SK-N-SH treated with all-trans-retinoic acid at 6 μM for 48 hours (cell line): ENCODE results near the gene IFI27L2.

ENCODE experiments used
- ATAC-seq: fragments of 200-7000 bp; cut with Tn5 transposase; 3 replicates; pipeline ENCODE4 v1.9.1; 2020; ENCODE audit warnings: mild to moderate bottlenecking, moderate library complexity
- ARNTL ChIP-seq: fragments of 450-650 bp; formaldehyde crosslinking; IDR thresholded peaks from 2 replicates; pipeline ENCODE4 v1.5.0; 2020; ENCODE audit warnings: low read depth, mild to moderate bottlenecking, moderate library complexity, borderline replicate concordance
- BACH2 ChIP-seq: fragments of 250-450 bp; sonication (Bioruptor Pico); IDR thresholded peaks from 2 replicates; pipeline ENCODE4 v1.9.0; 2021; ENCODE audit warnings: mild to moderate bottlenecking, borderline replicate concordance
- CSDC2 ChIP-seq: fragments of 250-450 bp; sonication (Bioruptor Pico); IDR thresholded peaks from 2 replicates; pipeline ENCODE4 v1.5.0; 2020; ENCODE audit warnings: mild to moderate bottlenecking, moderate library complexity
- ESRRG ChIP-seq: fragments of 250-450 bp; sonication (Bioruptor Pico); IDR thresholded peaks from 2 replicates; pipeline ENCODE4 v1.6.1; 2021; ENCODE audit warnings: mild to moderate bottlenecking
- ISL1 ChIP-seq: fragments of 250-450 bp; sonication (Bioruptor Pico); IDR thresholded peaks from 2 replicates; pipeline ENCODE4 v2.1.2; 2022; ENCODE audit warnings: mild to moderate bottlenecking, moderate library complexity
- OSR1 ChIP-seq: fragments of 250-450 bp; sonication (Bioruptor Pico); IDR thresholded peaks from 2 replicates; pipeline ENCODE4 v1.8.0; 2022; ENCODE audit warnings: moderate library complexity, mild to moderate bottlenecking, inconsistent platforms
- PPARA ChIP-seq: fragments of 250-450 bp; sonication (Bioruptor Pico); IDR thresholded peaks from 2 replicates; pipeline ENCODE4 v1.5.0; 2020; ENCODE audit warnings: mild to moderate bottlenecking, borderline replicate concordance
- RARB ChIP-seq: fragments of 250-450 bp; sonication (Bioruptor Pico); IDR thresholded peaks from 2 replicates; pipeline ENCODE4 v1.8.0; 2021; ENCODE audit warnings: mild to moderate bottlenecking, moderate library complexity
- SNAI2 ChIP-seq: fragments of 250-450 bp; sonication (Bioruptor Pico); IDR thresholded peaks from 2 replicates; pipeline ENCODE4 v1.5.0; 2020; ENCODE audit warnings: mild to moderate bottlenecking, moderate library complexity
- TCF4 ChIP-seq: fragments of 250-450 bp; sonication (Bioruptor Pico); IDR thresholded peaks from 2 replicates; pipeline ENCODE4 v1.8.0; 2021; ENCODE audit warnings: mild to moderate bottlenecking, moderate library complexity, borderline replicate concordance
- ZC3H10 ChIP-seq: fragments of 250-450 bp; sonication (Bioruptor Pico); IDR thresholded peaks from 2 replicates; pipeline ENCODE4 v1.5.1; 2021; ENCODE audit warnings: mild to moderate bottlenecking, moderate library complexity
- ZFP3 ChIP-seq: fragments of 250-450 bp; sonication (Bioruptor Pico); IDR thresholded peaks from 2 replicates; pipeline ENCODE4 v1.5.0; 2020; ENCODE audit warnings: mild to moderate bottlenecking, moderate library complexity
- ZFP30 ChIP-seq: fragments of 450-650 bp; formaldehyde crosslinking; IDR thresholded peaks from 2 replicates; pipeline ENCODE4 v1.5.0; 2022; ENCODE audit warnings: mild to moderate bottlenecking, moderate library complexity
- ZNF70 ChIP-seq: fragments of 450-650 bp; formaldehyde crosslinking; IDR thresholded peaks from 2 replicates; pipeline ENCODE4 v1.5.0; 2020; ENCODE audit warnings: mild to moderate bottlenecking, moderate library complexity
- TF ChIP-seq, protein P1 (sequence below): fragments of 250-450 bp; sonication (Bioruptor Pico); IDR thresholded peaks from 2 replicates; pipeline ENCODE4 v1.5.1; 2021; ENCODE audit warnings: mild to moderate bottlenecking, moderate library complexity
- TF ChIP-seq, protein P2 (sequence below): fragments of 250-450 bp; sonication (Bioruptor Pico); IDR thresholded peaks from 2 replicates; pipeline ENCODE4 v1.8.0; 2021; ENCODE audit warnings: low read depth, mild to moderate bottlenecking, moderate library complexity, borderline replicate concordance
- TF ChIP-seq, protein P3 (sequence below): fragments of 250-450 bp; sonication (Bioruptor Pico); IDR thresholded peaks from 2 replicates; pipeline ENCODE4 v1.8.0; 2020; ENCODE audit warnings: mild to moderate bottlenecking, moderate library complexity, borderline replicate concordance
- TF ChIP-seq, protein P4 (sequence below): fragments of 250-450 bp; sonication (Bioruptor Pico); IDR thresholded peaks from 2 replicates; pipeline ENCODE4 v1.5.1; 2020; ENCODE audit warnings: low read depth, mild to moderate bottlenecking, moderate library complexity
- TF ChIP-seq, protein P5 (sequence below): fragments of 250-450 bp; sonication (Bioruptor Pico); IDR thresholded peaks from 2 replicates; pipeline ENCODE4 v1.5.0; 2020; ENCODE audit warnings: mild to moderate bottlenecking, moderate library complexity

The IFI27L2 gene

DNA sequence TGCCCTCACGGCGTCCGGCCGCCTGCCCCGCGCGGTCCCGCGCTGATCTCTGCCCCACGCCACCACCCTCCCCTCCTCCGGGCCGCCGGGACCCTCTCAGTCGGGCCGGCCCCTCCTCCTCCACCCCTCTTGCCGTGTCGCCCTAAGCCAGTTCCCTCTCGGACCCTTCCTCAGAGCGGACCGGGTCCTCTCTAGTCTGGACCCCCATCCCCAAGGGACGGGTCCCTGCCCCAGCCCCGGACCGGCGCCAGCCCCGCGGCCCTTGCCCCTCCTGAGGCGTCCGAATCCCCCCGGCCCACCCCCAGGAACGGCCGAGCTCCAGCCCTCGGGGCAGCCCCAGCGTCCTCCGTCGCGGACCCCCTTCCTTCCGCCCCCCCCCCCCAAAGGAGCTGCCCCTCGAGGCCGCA is 45.2 kb upstream of the IFI27L2 start:
- TF ChIP-seq PPARA (CRISPR knock-in tag), result no peak
- no peak for ATAC-seq

DNA sequence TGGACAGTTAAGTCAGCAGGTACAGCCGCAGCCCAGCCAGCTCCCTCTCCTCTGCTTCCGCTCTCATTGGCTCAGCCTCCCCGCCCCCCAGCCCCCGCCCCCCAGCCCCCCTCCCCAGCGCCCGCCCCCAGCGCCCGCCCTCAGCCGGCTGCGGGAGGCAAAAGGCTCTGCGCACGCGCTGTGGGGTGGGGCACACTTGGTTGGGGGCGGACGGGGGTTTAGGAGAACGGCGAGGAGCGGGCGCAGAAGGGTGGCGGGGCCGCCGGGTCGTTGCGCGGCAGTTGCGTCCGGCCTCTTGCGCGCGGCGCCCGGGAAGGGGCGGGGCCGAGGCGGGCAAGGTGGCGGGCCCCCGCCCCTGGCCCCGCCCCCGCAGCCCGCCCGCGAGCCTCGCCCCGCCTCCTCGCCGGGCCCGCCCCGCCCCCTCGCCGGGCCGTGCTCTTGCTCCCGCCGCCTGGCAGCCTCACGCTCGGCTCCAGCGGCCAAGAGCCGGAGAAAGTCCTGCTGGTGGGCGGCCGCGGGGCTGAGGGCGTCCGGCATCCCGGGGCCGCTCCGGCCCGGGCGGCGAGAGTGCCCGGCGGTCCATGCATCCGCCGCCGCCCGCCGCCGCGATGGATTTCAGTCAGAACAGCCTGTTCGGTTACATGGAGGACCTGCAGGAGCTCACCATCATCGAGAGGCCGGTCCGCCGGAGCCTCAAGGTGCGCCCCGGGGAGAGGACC is 44.6 kb upstream of the IFI27L2 start, which contains the start of gene PPP4R4:
TSS of gene PPP4R4 (plus strand) at position 438 of the 719 bp plus-strand sequence. CDS start at position 582, 144 bp downstream.
- ATAC-seq, result peak; percentile 83
- TF ChIP-seq, protein P1, sequence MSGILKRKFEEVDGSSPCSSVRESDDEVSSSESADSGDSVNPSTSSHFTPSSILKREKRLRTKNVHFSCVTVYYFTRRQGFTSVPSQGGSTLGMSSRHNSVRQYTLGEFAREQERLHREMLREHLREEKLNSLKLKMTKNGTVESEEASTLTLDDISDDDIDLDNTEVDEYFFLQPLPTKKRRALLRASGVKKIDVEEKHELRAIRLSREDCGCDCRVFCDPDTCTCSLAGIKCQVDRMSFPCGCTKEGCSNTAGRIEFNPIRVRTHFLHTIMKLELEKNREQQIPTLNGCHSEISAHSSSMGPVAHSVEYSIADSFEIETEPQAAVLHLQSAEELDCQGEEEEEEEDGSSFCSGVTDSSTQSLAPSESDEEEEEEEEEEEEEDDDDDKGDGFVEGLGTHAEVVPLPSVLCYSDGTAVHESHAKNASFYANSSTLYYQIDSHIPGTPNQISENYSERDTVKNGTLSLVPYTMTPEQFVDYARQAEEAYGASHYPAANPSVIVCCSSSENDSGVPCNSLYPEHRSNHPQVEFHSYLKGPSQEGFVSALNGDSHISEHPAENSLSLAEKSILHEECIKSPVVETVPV (CRISPR knock-in tag), result no peak
- TF ChIP-seq OSR1 (CRISPR knock-in tag) (no peak), TCF4 (no peak), ZC3H10 (CRISPR knock-in tag) (no peak)
- TF ChIP-seq, all 23 proteins: peak for 0

DNA sequence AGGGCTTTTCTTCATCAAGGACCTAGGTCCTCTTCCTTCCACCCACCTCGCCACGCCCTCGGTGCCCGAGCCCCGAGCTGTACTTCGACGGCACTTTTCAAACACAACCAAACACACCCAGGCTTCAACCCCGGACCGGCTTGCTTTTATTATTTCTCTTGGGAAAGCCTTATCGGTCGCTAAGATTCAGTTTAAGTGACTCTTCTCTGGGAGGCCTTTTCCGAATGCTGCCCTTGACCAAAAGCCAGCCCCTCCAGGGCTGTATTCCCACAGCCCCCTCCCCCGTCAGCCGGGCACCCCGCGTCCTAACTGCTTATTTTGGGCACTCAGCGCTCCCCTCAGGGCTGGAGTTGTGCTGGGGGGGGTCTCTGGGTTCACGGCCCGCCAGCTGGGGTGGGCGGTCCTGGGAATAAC is 44.1 kb upstream of the IFI27L2 start:
- TF ChIP-seq, protein P2, sequence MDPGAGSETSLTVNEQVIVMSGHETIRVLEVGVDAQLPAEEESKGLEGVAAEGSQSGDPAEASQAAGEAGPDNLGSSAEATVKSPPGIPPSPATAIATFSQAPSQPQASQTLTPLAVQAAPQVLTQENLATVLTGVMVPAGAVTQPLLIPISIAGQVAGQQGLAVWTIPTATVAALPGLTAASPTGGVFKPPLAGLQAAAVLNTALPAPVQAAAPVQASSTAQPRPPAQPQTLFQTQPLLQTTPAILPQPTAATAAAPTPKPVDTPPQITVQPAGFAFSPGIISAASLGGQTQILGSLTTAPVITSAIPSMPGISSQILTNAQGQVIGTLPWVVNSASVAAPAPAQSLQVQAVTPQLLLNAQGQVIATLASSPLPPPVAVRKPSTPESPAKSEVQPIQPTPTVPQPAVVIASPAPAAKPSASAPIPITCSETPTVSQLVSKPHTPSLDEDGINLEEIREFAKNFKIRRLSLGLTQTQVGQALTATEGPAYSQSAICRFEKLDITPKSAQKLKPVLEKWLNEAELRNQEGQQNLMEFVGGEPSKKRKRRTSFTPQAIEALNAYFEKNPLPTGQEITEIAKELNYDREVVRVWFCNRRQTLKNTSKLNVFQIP (CRISPR knock-in tag), result no peak
- TF ChIP-seq ZNF70, result no peak
- TF ChIP-seq, protein P3, sequence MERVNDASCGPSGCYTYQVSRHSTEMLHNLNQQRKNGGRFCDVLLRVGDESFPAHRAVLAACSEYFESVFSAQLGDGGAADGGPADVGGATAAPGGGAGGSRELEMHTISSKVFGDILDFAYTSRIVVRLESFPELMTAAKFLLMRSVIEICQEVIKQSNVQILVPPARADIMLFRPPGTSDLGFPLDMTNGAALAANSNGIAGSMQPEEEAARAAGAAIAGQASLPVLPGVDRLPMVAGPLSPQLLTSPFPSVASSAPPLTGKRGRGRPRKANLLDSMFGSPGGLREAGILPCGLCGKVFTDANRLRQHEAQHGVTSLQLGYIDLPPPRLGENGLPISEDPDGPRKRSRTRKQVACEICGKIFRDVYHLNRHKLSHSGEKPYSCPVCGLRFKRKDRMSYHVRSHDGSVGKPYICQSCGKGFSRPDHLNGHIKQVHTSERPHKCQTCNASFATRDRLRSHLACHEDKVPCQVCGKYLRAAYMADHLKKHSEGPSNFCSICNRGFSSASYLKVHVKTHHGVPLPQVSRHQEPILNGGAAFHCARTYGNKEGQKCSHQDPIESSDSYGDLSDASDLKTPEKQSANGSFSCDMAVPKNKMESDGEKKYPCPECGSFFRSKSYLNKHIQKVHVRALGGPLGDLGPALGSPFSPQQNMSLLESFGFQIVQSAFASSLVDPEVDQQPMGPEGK (CRISPR knock-in tag), result no peak
- TF ChIP-seq BACH2, result no peak
- TF ChIP-seq SNAI2 (CRISPR knock-in tag), result no peak
- no peak for TF ChIP-seq RARB (CRISPR knock-in tag)
- no peak for TF ChIP-seq ARNTL (CRISPR knock-in tag)
- TF ChIP-seq ZFP30 (CRISPR knock-in tag), result no peak
- TF ChIP-seq PPARA (CRISPR knock-in tag), result no peak
- TF ChIP-seq CSDC2 (CRISPR knock-in tag), result no peak
- no peak for TF ChIP-seq OSR1 (CRISPR knock-in tag)
- no peak for TF ChIP-seq ESRRG
- TF ChIP-seq, protein P4, sequence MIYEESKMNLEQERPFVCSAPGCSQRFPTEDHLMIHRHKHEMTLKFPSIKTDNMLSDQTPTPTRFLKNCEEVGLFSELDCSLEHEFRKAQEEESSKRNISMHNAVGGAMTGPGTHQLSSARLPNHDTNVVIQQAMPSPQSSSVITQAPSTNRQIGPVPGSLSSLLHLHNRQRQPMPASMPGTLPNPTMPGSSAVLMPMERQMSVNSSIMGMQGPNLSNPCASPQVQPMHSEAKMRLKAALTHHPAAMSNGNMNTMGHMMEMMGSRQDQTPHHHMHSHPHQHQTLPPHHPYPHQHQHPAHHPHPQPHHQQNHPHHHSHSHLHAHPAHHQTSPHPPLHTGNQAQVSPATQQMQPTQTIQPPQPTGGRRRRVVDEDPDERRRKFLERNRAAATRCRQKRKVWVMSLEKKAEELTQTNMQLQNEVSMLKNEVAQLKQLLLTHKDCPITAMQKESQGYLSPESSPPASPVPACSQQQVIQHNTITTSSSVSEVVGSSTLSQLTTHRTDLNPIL, result no peak
- TF ChIP-seq, protein P5, sequence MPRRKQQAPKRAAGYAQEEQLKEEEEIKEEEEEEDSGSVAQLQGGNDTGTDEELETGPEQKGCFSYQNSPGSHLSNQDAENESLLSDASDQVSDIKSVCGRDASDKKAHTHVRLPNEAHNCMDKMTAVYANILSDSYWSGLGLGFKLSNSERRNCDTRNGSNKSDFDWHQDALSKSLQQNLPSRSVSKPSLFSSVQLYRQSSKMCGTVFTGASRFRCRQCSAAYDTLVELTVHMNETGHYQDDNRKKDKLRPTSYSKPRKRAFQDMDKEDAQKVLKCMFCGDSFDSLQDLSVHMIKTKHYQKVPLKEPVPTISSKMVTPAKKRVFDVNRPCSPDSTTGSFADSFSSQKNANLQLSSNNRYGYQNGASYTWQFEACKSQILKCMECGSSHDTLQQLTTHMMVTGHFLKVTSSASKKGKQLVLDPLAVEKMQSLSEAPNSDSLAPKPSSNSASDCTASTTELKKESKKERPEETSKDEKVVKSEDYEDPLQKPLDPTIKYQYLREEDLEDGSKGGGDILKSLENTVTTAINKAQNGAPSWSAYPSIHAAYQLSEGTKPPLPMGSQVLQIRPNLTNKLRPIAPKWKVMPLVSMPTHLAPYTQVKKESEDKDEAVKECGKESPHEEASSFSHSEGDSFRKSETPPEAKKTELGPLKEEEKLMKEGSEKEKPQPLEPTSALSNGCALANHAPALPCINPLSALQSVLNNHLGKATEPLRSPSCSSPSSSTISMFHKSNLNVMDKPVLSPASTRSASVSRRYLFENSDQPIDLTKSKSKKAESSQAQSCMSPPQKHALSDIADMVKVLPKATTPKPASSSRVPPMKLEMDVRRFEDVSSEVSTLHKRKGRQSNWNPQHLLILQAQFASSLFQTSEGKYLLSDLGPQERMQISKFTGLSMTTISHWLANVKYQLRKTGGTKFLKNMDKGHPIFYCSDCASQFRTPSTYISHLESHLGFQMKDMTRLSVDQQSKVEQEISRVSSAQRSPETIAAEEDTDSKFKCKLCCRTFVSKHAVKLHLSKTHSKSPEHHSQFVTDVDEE (CRISPR knock-in tag), result no peak
- no peak for TF ChIP-seq ZFP3 (CRISPR knock-in tag)
- TF ChIP-seq ISL1 (CRISPR knock-in tag), result no peak
- TF ChIP-seq, protein P1 (CRISPR knock-in tag), result no peak
- ATAC-seq, result peak; percentile 6; the same call in 2 of the 3 replicates
